Adrenal gland (tissue), 12 donors: ENCODE data around the gene AMDHD2. TPM values are rescaled to one million over a fixed set of nuclear protein-coding genes. Genes with fewer than 3 reads are reported as not detected.

Source experiments
- DNase-seq, 7 donors: peaks; one replicate each; pipeline ENCODE4 v3.0.0-alpha.2; 2019 to 2020
- H3K27ac ChIP-seq, 5 donors: fragments of 200-600 bp; sonication (generic) in 4 of 5; 1 replicate in 3 of 5; 2 replicates in 2 of 5; pipeline versions ENCODE4 v1.5.1 to v1.8.0; 2016 to 2020; ENCODE audit warnings: mild to moderate bottlenecking in 1 of 5
- H3K27me3 ChIP-seq: fragments of 200-600 bp; 2 replicates; pipeline ENCODE4 v1.8.0; 2021
- H3K36me3 ChIP-seq, 2 donors: fragments of 200-600 bp; replicated peaks in 1 of 2; 1 replicate in 1 of 2; 2 replicates in 1 of 2; pipeline versions ENCODE4 v1.5.1 to v1.8.0; 2018 to 2022
- H3K4me1 ChIP-seq, 2 donors: fragments of 200-600 bp; replicated peaks in 1 of 2; 1 replicate in 1 of 2; 2 replicates in 1 of 2; pipeline versions ENCODE4 v1.5.1 to v1.8.0; 2018 to 2021
- H3K4me3 ChIP-seq, 4 donors: fragments of 200-600 bp; sonication (generic) in 3 of 4; one replicate each; pipeline ENCODE4 v1.5.1; 2016 to 2018
- H3K9me3 ChIP-seq, 3 donors: fragments of 200-600 bp; sonication (generic) in 1 of 3; replicated peaks in 1 of 3; 1 replicate in 2 of 3; 2 replicates in 1 of 3; pipeline versions ENCODE4 v1.5.1 to v1.8.0; 2016 to 2021
- CTCF ChIP-seq, 6 experiments: fragments of 450-650 bp in 4 of 6; fragments of 200-600 bp in 2 of 6; sonication (generic) in 1 of 6; IDR thresholded peaks; 1 replicate in 5 of 6; 2 replicates in 1 of 6; pipeline versions ENCODE4 v1.5.1 to v1.8.0; 2016 to 2021; ENCODE audit warnings: antibody characterized with exemption in 6 of 6, mild to moderate bottlenecking in 2 of 6, moderate library complexity in 1 of 6
- POLR2A ChIP-seq, 2 donors: fragments of 450-650 bp; IDR thresholded peaks; one replicate each; pipeline ENCODE4 v1.6.1; 2017; ENCODE audit warnings: antibody characterized with exemption in 2 of 2, mild to moderate bottlenecking in 2 of 2, moderate library complexity in 1 of 2
- WGBS, 4 donors: extraction: QIAGEN DNeasy Blood & Tissue Kit in 2 of 4; methylation state at CpG; one replicate each; pipeline versions ENCODE4 v1.1.5 to v1.1.7; 2013 to 2017; 5-methylcytosine and 5-hydroxymethylcytosine counted together
- intact Hi-C, 2 donors: fragments of 100-400 bp; cut with DNase I; formaldehyde crosslinking; loops; one replicate each; pipeline versions ENCODE4 v1.14.1 to v1.15.0; 2022 to 2023
- polyA plus RNA-seq, 3 donors: library from polyadenylated mRNA; stranded (reverse); fragments of 200-250 nt in 2 of 3; fragments of 350-450 nt in 1 of 3; fragmentation: Illumina TruSeq in 1 of 3; extraction: RNeasy Lipid Tissue Mini Kit (QIAGEN cat#74804) in 1 of 3; gene quantifications; one replicate each; pipeline ENCODE4 v1.2.3, GENCODE V29; 2013 to 2014
- total RNA-seq, 9 donors: library from RNA; depleted of rRNA in 4 of 9; stranded (reverse); fragments of >200 nt in 4 of 9; fragments of 120-200 nt in 1 of 9; fragmentation: NEBNext Ultra II Directional in 1 of 9; extraction: Animal tissue kit (Norgen Biotek cat#: 25700) in 1 of 9; gene quantifications; one replicate each; pipeline versions ENCODE4 v1.1.0 to v1.2.4, GENCODE V29; 2013 to 2023
- donor health status: healthy with polysubstance abuse.
- donor health status: Bipolar disorder and iron deficiency.
- donor health status: DM: yes; HTN: yes; CAD: no.
- donor health status: DM: no; HTN: no; CAD: no.
- donor health status: DM: no; HTN: no; CAD: no.
- donor health status: DM: yes; HTN: yes; CAD: no.

Gene AMDHD2
- total and polyA plus RNA-seq, 12 donors = 3.1 to 131 (median 64.7) TPM

DNA sequence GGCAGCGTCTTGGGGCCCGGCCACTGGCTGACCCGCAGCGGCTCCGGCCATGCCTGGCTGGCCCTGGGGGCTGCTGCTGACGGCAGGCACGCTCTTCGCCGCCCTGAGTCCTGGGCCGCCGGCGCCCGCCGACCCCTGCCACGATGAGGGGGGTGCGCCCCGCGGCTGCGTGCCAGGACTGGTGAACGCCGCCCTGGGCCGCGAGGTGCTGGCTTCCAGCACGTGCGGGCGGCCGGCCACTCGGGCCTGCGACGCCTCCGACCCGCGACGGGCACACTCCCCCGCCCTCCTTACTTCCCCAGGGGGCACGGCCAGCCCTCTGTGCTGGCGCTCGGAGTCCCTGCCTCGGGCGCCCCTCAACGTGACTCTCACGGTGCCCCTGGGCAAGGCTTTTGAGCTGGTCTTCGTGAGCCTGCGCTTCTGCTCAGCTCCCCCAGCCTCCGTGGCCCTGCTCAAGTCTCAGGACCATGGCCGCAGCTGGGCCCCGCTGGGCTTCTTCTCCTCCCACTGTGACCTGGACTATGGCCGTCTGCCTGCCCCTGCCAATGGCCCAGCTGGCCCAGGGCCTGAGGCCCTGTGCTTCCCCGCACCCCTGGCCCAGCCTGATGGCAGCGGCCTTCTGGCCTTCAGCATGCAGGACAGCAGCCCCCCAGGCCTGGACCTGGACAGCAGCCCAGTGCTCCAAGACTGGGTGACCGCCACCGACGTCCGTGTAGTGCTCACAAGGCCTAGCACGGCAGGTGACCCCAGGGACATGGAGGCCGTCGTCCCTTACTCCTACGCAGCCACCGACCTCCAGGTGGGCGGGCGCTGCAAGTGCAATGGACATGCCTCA is 48.3 kb upstream of the AMDHD2 start:
- Histone ChIP-seq H3K27me3 (peaks cover 17% of the 10 kb centered on the region), H3K27ac (no peak overlapping the region), H3K36me3 (no peaks in the 10 kb centered on the region), H3K9me3 (no peaks in the 10 kb centered on the region), H3K4me3 (peak overlapping the region in 1 of 4 donors; percentile 32), H3K4me1 (peaks cover 37 to 67% of the 10 kb centered on the region in 2 donors)
- intact Hi-C loops = no loop called here
- no peak for DNase-seq
- no peak for TF ChIP-seq POLR2A (IDR thresholded peaks at IDR 0.05)
- TF ChIP-seq CTCF (IDR thresholded peaks at IDR 0.05) = no peak
- WGBS, 4 donors = 4 to 65% (median 42%) methylated on average over 5 to 61 of the region's 61 CpGs

- no peak for DNase-seq
- intact Hi-C loops = no loop called here
- 85 to 95% (median 91%) methylated on average over 4 to 27 of the region's 27 CpGs for WGBS, 4 donors
- Histone ChIP-seq H3K27ac (no peak overlapping the region), H3K36me3 (no peaks in the 10 kb centered on the region), H3K4me1 (peaks cover 37 to 68% of the 10 kb centered on the region in 2 donors), H3K27me3 (peaks cover 17% of the 10 kb centered on the region), H3K4me3 (no peak overlapping the region), H3K9me3 (no peaks in the 10 kb centered on the region)
- TF ChIP-seq CTCF (IDR thresholded peaks at IDR 0.05) (no peak), POLR2A (IDR thresholded peaks at IDR 0.05) (no peak)
These were observed 47.7 kb upstream of the AMDHD2 start for GRCh38 chr16:2472488-2472864.

DNA sequence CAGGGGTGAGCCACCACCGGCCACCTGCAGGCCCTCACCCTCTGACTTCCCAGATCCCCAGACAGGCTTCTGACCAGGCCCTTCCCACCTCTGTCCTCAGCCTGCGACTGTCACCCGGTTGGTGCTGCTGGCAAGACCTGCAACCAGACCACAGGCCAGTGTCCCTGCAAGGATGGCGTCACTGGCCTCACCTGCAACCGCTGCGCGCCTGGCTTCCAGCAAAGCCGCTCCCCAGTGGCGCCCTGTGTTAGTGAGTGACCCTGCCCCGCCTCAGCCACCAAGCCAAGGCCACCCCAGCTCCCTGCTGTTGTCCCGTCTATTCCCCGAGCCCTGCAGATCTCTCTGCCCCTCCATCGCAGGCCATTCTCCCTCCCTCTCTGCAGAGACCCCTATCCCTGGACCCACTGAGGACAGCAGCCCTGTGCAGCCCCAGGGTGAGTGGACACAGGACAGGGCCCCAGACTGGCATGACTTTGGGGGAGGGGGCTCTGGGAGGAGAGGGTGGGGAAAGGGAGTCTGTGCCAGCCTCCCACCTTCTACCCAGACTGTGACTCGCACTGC is 47.2 kb upstream of the AMDHD2 start:
- no peak for DNase-seq
- H3K27me3 ChIP-seq = peaks cover 17% of the 10 kb centered on the region
- no peak for TF ChIP-seq CTCF (IDR thresholded peaks at IDR 0.05)
- no peak for TF ChIP-seq POLR2A (IDR thresholded peaks at IDR 0.05)
- H3K27ac ChIP-seq = no peak overlapping the region
- H3K4me3 ChIP-seq = peak overlapping the region in 1 of 4 donors; percentile 88
- intact Hi-C loops = no loop called here
- H3K4me1 ChIP-seq = peaks cover 33 to 65% of the 10 kb centered on the region in 2 donors
- no peaks in the 10 kb centered on the region for H3K36me3 ChIP-seq
- WGBS, 4 donors = 75 to 93% (median 79%) methylated on average over 5 to 14 of the region's 14 CpGs
- no peaks in the 10 kb centered on the region for H3K9me3 ChIP-seq

DNA sequence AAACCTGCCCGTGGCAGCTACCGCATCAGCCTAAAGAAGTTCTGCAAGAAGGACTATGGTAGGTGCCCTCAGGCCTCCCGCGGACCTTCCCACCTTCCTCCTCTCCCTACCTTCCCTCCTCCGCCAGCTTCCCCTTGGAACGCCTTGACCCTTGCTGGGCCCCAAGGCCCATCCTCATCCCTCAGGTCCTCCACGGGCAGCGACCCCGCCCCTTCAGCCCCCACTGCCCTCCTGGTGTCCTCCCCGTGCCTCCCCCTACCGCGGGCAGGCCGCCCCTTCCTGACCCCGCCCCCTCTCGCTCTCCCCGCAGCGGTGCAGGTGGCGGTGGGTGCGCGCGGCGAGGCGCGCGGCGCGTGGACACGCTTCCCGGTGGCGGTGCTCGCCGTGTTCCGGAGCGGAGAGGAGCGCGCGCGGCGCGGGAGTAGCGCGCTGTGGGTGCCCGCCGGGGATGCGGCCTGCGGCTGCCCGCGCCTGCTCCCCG is 46.7 kb upstream of the AMDHD2 start:
- intact Hi-C loops = no loop called here
- Histone ChIP-seq H3K9me3 (no peaks in the 10 kb centered on the region), H3K36me3 (no peaks in the 10 kb centered on the region), H3K27ac (no peak overlapping the region), H3K27me3 (peaks cover 17% of the 10 kb centered on the region), H3K4me3 (peak overlapping the region in 1 of 4 donors; percentile 88), H3K4me1 (peaks cover 30 to 60% of the 10 kb centered on the region in 2 donors)
- DNase-seq = peak in 1 of 7 donors; percentile 36
- TF ChIP-seq CTCF (IDR thresholded peaks at IDR 0.05) (no peak), POLR2A (IDR thresholded peaks at IDR 0.05) (no peak)
- WGBS, 4 donors = 4 to 15% (median 12%) methylated on average over 9 to 49 of the region's 49 CpGs
